ENCODE results near the gene ARL15.

ARL15 gene

DNA sequence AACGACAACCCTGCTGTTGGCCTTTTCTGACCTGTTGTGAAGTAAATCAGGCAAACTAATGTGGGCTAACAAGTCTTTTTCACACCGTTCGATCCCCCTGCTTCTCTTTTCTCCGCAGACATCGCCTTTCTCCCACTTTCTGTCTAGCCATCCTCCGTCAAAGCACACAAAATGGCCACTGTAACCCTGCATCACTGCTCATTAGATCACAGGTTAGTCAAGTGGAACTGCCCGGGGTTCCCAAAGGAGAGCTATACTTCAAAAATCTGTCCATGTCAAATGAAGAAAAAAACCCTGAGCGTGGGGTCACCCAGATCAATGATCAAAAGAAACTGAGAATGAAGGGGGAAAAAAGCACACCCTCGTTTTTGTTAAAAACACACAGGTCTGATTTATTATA is 212.1 kb downstream of the ARL15 start:
- Histone ChIP-seq H3K27me3 (ENCODE audit: control insufficient read depth in 1 of 2, insufficient read depth in 2 of 2, low read length in 2 of 2) (no peaks in the 10 kb centered on the region), H3K4me3 (ENCODE audit: low read depth in 1 of 2, low read length in 2 of 2) (no peak overlapping the region), H3K36me3 (ENCODE audit: insufficient read depth, low read length) (no peaks in the 10 kb centered on the region)

GRCh38 chr5:54095969-54096368 is 214.4 kb downstream of the ARL15 start:
- no peak overlapping the region for H3K9ac ChIP-seq (ENCODE audit: low read length)
- H3K27ac ChIP-seq (ENCODE audit: low read depth, low read length) = no peak overlapping the region
- H3K36me3 ChIP-seq (ENCODE audit: insufficient read depth, low read length) = no peaks in the 10 kb centered on the region
- no peaks in the 10 kb centered on the region for H3K27me3 ChIP-seq (ENCODE audit: control insufficient read depth in 1 of 2, insufficient read depth in 2 of 2, low read length in 2 of 2)
- H3K4me3 ChIP-seq (ENCODE audit: low read depth in 1 of 2, low read length in 2 of 2) = no peak overlapping the region
- peaks cover 28% of the 10 kb centered on the region for H3K4me1 ChIP-seq (ENCODE audit: insufficient read depth, low read length)
- H3K9me3 ChIP-seq (ENCODE audit: low read length) = no peaks in the 10 kb centered on the region

More for the DNA sequence above, 212.1 kb downstream of the ARL15 start:
- H3K27ac ChIP-seq (ENCODE audit: low read depth, low read length) = no peak overlapping the region
- H3K9me3 ChIP-seq (ENCODE audit: low read length) = no peaks in the 10 kb centered on the region
- H3K9ac ChIP-seq (ENCODE audit: low read length) = no peak overlapping the region
- H3K4me1 ChIP-seq (ENCODE audit: insufficient read depth, low read length) = peaks cover 6% of the 10 kb centered on the region

DNA sequence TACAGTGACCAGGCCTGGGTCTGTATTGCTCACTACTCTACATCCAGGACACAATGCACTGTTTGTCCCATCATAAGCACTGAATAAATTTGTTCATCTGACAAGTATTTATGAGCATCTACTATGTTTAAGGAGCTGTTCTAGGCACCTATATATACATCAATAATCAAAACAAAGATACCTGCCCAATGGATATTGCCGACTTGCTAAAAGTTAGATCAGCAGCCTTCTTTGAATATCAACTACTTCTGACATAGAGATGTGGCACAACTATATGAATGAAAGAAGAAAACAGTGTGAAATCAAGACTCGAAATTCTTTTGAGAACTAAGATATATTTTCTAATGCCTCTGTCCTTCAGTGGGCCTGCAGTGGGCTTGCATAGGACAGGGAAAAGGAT is 215.7 kb downstream of the ARL15 start:
- Histone ChIP-seq H3K27me3 (ENCODE audit: control insufficient read depth in 1 of 2, insufficient read depth in 2 of 2, low read length in 2 of 2) (no peaks in the 10 kb centered on the region), H3K27ac (ENCODE audit: low read depth, low read length) (no peak overlapping the region), H3K4me3 (ENCODE audit: low read depth in 1 of 2, low read length in 2 of 2) (no peak overlapping the region), H3K4me1 (ENCODE audit: insufficient read depth, low read length) (peaks cover 29% of the 10 kb centered on the region), H3K9ac (ENCODE audit: low read length) (no peak overlapping the region), H3K36me3 (ENCODE audit: insufficient read depth, low read length) (no peaks in the 10 kb centered on the region), H3K9me3 (ENCODE audit: low read length) (no peaks in the 10 kb centered on the region)

GRCh38 chr5:54093861-54094260 is 216.5 kb downstream of the ARL15 start:
- Histone ChIP-seq H3K27me3 (ENCODE audit: control insufficient read depth in 1 of 2, insufficient read depth in 2 of 2, low read length in 2 of 2) (no peaks in the 10 kb centered on the region), H3K9me3 (ENCODE audit: low read length) (no peaks in the 10 kb centered on the region), H3K36me3 (ENCODE audit: insufficient read depth, low read length) (no peaks in the 10 kb centered on the region), H3K4me3 (ENCODE audit: low read depth in 1 of 2, low read length in 2 of 2) (no peak overlapping the region), H3K4me1 (ENCODE audit: insufficient read depth, low read length) (peaks cover 29% of the 10 kb centered on the region), H3K9ac (ENCODE audit: low read length) (no peak overlapping the region), H3K27ac (ENCODE audit: low read depth, low read length) (no peak overlapping the region)

DNA sequence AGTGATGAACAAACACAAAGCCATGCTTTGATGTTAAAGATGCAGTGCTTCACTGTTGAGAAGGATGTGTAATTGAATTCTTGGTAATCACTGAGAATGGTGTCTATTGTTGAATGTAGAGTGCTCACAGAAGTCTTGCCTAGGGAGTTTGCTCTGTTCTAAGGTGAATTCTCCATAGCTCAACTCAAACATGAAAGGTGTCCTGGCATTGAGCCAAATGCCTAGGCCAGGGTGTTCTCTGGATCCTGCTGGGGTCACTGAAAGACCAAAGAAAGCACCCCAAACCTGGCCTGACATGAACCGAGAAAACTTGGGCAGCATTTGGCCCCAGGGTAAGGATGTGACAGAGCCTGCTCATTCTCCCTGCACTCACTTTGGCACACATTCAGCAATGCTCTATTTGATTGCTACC is 217.3 kb downstream of the ARL15 start:
- Histone ChIP-seq H3K36me3 (ENCODE audit: insufficient read depth, low read length) (no peaks in the 10 kb centered on the region), H3K9ac (ENCODE audit: low read length) (no peak overlapping the region)

GRCh38 chr5:54091307-54092130 is 218.9 kb downstream of the ARL15 start:
- Histone ChIP-seq H3K9me3 (ENCODE audit: low read length) (no peaks in the 10 kb centered on the region), H3K36me3 (ENCODE audit: insufficient read depth, low read length) (no peaks in the 10 kb centered on the region), H3K9ac (ENCODE audit: low read length) (no peak overlapping the region), H3K4me1 (ENCODE audit: insufficient read depth, low read length) (peaks cover 31% of the 10 kb centered on the region), H3K27ac (ENCODE audit: low read depth, low read length) (peak overlapping the region; percentile 27), H3K27me3 (ENCODE audit: control insufficient read depth in 1 of 2, insufficient read depth in 2 of 2, low read length in 2 of 2) (no peaks in the 10 kb centered on the region), H3K4me3 (ENCODE audit: low read depth in 1 of 2, low read length in 2 of 2) (no peak overlapping the region)

More for the DNA sequence above, 217.3 kb downstream of the ARL15 start:
- H3K27me3 ChIP-seq (ENCODE audit: control insufficient read depth in 1 of 2, insufficient read depth in 2 of 2, low read length in 2 of 2) = no peaks in the 10 kb centered on the region
- no peaks in the 10 kb centered on the region for H3K9me3 ChIP-seq (ENCODE audit: low read length)
- H3K4me1 ChIP-seq (ENCODE audit: insufficient read depth, low read length) = peaks cover 29% of the 10 kb centered on the region
- no peak overlapping the region for H3K27ac ChIP-seq (ENCODE audit: low read depth, low read length)
- no peak overlapping the region for H3K4me3 ChIP-seq (ENCODE audit: low read depth in 1 of 2, low read length in 2 of 2)

- no peaks in the 10 kb centered on the region for H3K9me3 ChIP-seq (ENCODE audit: low read length)
- H3K27me3 ChIP-seq (ENCODE audit: control insufficient read depth in 1 of 2, insufficient read depth in 2 of 2, low read length in 2 of 2) = no peaks in the 10 kb centered on the region
- no peak overlapping the region for H3K9ac ChIP-seq (ENCODE audit: low read length)
- H3K36me3 ChIP-seq (ENCODE audit: insufficient read depth, low read length) = no peaks in the 10 kb centered on the region
- H3K4me1 ChIP-seq (ENCODE audit: insufficient read depth, low read length) = peaks cover 37% of the 10 kb centered on the region
- H3K27ac ChIP-seq (ENCODE audit: low read depth, low read length) = no peak overlapping the region
- no peak overlapping the region for H3K4me3 ChIP-seq (ENCODE audit: low read depth in 1 of 2, low read length in 2 of 2)
Measured at GRCh38 chr5:54090495-54091120, 219.8 kb downstream of the ARL15 start.

GRCh38 chr5:54088081-54088480 is 222.3 kb downstream of the ARL15 start:
- Histone ChIP-seq H3K27ac (ENCODE audit: low read depth, low read length) (no peak overlapping the region), H3K27me3 (ENCODE audit: control insufficient read depth in 1 of 2, insufficient read depth in 2 of 2, low read length in 2 of 2) (no peaks in the 10 kb centered on the region), H3K9me3 (ENCODE audit: low read length) (no peaks in the 10 kb centered on the region), H3K4me3 (ENCODE audit: low read depth in 1 of 2, low read length in 2 of 2) (no peak overlapping the region), H3K4me1 (ENCODE audit: insufficient read depth, low read length) (peaks cover 29% of the 10 kb centered on the region), H3K36me3 (ENCODE audit: insufficient read depth, low read length) (no peaks in the 10 kb centered on the region), H3K9ac (ENCODE audit: low read length) (no peak overlapping the region)

GRCh38 chr5:54087436-54087835 is 222.9 kb downstream of the ARL15 start:
- peaks cover 22% of the 10 kb centered on the region for H3K4me1 ChIP-seq (ENCODE audit: insufficient read depth, low read length)
- H3K4me3 ChIP-seq (ENCODE audit: low read depth in 1 of 2, low read length in 2 of 2) = no peak overlapping the region
- H3K27me3 ChIP-seq (ENCODE audit: control insufficient read depth in 1 of 2, insufficient read depth in 2 of 2, low read length in 2 of 2) = no peaks in the 10 kb centered on the region
- H3K9ac ChIP-seq (ENCODE audit: low read length) = no peak overlapping the region
- H3K36me3 ChIP-seq (ENCODE audit: insufficient read depth, low read length) = no peaks in the 10 kb centered on the region
- no peak overlapping the region for H3K27ac ChIP-seq (ENCODE audit: low read depth, low read length)
- H3K9me3 ChIP-seq (ENCODE audit: low read length) = no peaks in the 10 kb centered on the region

GRCh38 chr5:54086191-54086590 is 224.2 kb downstream of the ARL15 start:
- H3K4me1 ChIP-seq (ENCODE audit: insufficient read depth, low read length) = peaks cover 11% of the 10 kb centered on the region
- no peak overlapping the region for H3K27ac ChIP-seq (ENCODE audit: low read depth, low read length)
- no peaks in the 10 kb centered on the region for H3K36me3 ChIP-seq (ENCODE audit: insufficient read depth, low read length)
- no peak overlapping the region for H3K9ac ChIP-seq (ENCODE audit: low read length)
- H3K4me3 ChIP-seq (ENCODE audit: low read depth in 1 of 2, low read length in 2 of 2) = no peak overlapping the region
- H3K27me3 ChIP-seq (ENCODE audit: control insufficient read depth in 1 of 2, insufficient read depth in 2 of 2, low read length in 2 of 2) = no peaks in the 10 kb centered on the region
- H3K9me3 ChIP-seq (ENCODE audit: low read length) = no peaks in the 10 kb centered on the region

GRCh38 chr5:54084696-54085095 is 225.7 kb downstream of the ARL15 start:
- H3K9ac ChIP-seq (ENCODE audit: low read length) = no peak overlapping the region

More at GRCh38 chr5:54084696-54085095, 225.7 kb downstream of the ARL15 start:
- no peaks in the 10 kb centered on the region for H3K36me3 ChIP-seq (ENCODE audit: insufficient read depth, low read length)
- no peaks in the 10 kb centered on the region for H3K27me3 ChIP-seq (ENCODE audit: control insufficient read depth in 1 of 2, insufficient read depth in 2 of 2, low read length in 2 of 2)
- peaks cover 8% of the 10 kb centered on the region for H3K4me1 ChIP-seq (ENCODE audit: insufficient read depth, low read length)
- H3K27ac ChIP-seq (ENCODE audit: low read depth, low read length) = no peak overlapping the region
- H3K4me3 ChIP-seq (ENCODE audit: low read depth in 1 of 2, low read length in 2 of 2) = no peak overlapping the region
- H3K9me3 ChIP-seq (ENCODE audit: low read length) = no peaks in the 10 kb centered on the region
